ENCODE data around the gene LNPEP.

Gene LNPEP

DNA sequence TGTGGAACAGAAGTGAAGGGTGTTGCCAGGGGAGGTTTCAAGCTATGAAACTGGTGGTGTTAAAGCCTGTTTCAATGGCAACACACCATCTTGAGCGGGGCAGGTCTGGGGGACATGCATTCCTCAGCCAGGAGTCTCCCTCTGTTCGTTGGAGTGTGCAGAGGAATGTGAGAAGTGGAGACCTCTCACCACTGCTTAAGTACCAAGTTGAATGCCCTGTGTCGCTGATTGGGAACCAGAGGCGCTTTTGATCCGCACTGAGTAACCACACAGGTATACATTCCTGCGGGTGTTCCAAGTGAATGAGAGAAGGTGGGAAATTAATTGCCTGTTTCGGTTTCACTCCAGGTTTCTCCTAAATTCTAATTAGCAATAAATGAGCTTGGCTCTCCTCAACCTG is 107.1 kb downstream of the LNPEP start:
- no peaks in the 10 kb centered on the region for H3K4me1 ChIP-seq (ENCODE audit: control insufficient read depth, low read length)
- no peaks in the 10 kb centered on the region for H3K36me3 ChIP-seq (ENCODE audit: control insufficient read depth, low read length)
- H3K4me2 ChIP-seq (ENCODE audit: low read length) = no peak overlapping the region
- H3K79me2 ChIP-seq (ENCODE audit: control insufficient read depth, low read length) = no peaks in the 10 kb centered on the region
- no peak overlapping the region for H3K4me3 ChIP-seq (ENCODE audit: low read length)
- no peak for TF ChIP-seq EZH2phosphoT487 (IDR thresholded peaks at IDR 0.05; ENCODE audit: borderline replicate concordance, low read length)
- TF ChIP-seq, protein P1, sequence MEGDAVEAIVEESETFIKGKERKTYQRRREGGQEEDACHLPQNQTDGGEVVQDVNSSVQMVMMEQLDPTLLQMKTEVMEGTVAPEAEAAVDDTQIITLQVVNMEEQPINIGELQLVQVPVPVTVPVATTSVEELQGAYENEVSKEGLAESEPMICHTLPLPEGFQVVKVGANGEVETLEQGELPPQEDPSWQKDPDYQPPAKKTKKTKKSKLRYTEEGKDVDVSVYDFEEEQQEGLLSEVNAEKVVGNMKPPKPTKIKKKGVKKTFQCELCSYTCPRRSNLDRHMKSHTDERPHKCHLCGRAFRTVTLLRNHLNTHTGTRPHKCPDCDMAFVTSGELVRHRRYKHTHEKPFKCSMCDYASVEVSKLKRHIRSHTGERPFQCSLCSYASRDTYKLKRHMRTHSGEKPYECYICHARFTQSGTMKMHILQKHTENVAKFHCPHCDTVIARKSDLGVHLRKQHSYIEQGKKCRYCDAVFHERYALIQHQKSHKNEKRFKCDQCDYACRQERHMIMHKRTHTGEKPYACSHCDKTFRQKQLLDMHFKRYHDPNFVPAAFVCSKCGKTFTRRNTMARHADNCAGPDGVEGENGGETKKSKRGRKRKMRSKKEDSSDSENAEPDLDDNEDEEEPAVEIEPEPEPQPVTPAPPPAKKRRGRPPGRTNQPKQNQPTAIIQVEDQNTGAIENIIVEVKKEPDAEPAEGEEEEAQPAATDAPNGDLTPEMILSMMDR (IDR thresholded peaks at IDR 0.05; ENCODE audit: low read depth, low read length, poor library complexity, severe bottlenecking) = no peak
- H3K9me3 ChIP-seq (ENCODE audit: control insufficient read depth, insufficient read depth, low read length) = no peaks in the 10 kb centered on the region
- no peaks in the 10 kb centered on the region for H4K20me1 ChIP-seq (ENCODE audit: control insufficient read depth, insufficient read depth, low read depth, low read length)
- no peak overlapping the region for H3K27ac ChIP-seq (ENCODE audit: low read depth, low read length)
- peaks cover 27% of the 10 kb centered on the region for H3K27me3 ChIP-seq (ENCODE audit: control insufficient read depth, low read length)
- H3F3A ChIP-seq (ENCODE audit: control insufficient read depth, insufficient read depth) = no peaks in the 10 kb centered on the region; the same call in 1 of the 2 replicates
- no peaks in the 10 kb centered on the region for H3K9me2 ChIP-seq (replicated peaks; ENCODE audit: control insufficient read depth, low read length)

DNA sequence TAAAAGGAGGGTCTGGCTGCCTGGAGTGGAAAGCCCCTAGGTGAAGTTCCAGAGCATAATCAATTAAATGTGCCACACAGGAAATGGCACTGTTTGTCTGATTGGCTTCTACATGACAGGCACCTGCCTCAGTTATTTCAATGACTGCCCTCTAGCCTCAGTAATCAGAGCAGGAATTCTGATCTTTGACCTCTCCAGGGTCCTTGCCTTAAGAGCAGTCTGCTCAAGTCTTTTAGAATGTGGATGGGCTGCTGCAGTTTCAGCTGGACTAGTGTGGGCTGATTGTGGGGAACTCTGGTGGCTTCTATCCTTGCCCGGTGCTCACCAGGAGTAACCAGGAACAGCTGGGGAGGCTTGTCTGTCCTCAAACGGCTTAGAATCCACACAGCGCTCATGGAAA is 107.6 kb downstream of the LNPEP start:
- Histone ChIP-seq H3K9me3 (ENCODE audit: control insufficient read depth, insufficient read depth, low read length) (no peaks in the 10 kb centered on the region), H3K79me2 (ENCODE audit: control insufficient read depth, low read length) (no peaks in the 10 kb centered on the region), H3K4me3 (ENCODE audit: low read length) (no peak overlapping the region), H3K27ac (ENCODE audit: low read depth, low read length) (no peak overlapping the region), H3K27me3 (ENCODE audit: control insufficient read depth, low read length) (peaks cover 31% of the 10 kb centered on the region), H3K36me3 (ENCODE audit: control insufficient read depth, low read length) (no peaks in the 10 kb centered on the region), H3K9me2 (replicated peaks; ENCODE audit: control insufficient read depth, low read length) (no peaks in the 10 kb centered on the region), H3K4me1 (ENCODE audit: control insufficient read depth, low read length) (no peaks in the 10 kb centered on the region), H3K4me2 (ENCODE audit: low read length) (no peak overlapping the region), H4K20me1 (ENCODE audit: control insufficient read depth, insufficient read depth, low read depth, low read length) (no peaks in the 10 kb centered on the region), H3F3A (ENCODE audit: control insufficient read depth, insufficient read depth) (no peaks in the 10 kb centered on the region)
- TF ChIP-seq, protein P1 (IDR thresholded peaks at IDR 0.05; ENCODE audit: low read depth, low read length, poor library complexity, severe bottlenecking) = no peak
- TF ChIP-seq EZH2phosphoT487 (IDR thresholded peaks at IDR 0.05; ENCODE audit: borderline replicate concordance, low read length) = no peak

DNA sequence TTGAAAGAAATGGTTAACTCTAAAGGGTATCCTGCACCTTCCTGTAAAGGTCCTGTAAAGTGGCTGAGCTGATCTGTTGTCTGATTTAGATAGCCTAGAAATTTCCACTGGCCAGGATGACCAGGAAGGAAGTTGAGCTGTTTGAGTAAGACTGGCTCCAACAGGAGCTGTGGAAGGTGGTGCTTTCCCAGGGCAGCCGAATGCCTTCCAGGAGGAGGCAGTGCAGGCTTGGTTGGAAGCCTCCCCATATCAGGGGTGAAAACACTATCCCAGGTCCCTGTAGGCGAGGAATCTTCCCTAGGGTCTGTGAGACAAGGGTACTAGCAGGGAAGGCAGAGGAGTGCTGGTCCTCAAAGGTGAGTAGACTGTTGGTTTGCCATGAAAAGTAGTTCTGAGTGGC is 108.2 kb downstream of the LNPEP start:
- no peak overlapping the region for H3K27ac ChIP-seq (ENCODE audit: low read depth, low read length)
- no peaks in the 10 kb centered on the region for H3K36me3 ChIP-seq (ENCODE audit: control insufficient read depth, low read length)
- H4K20me1 ChIP-seq (ENCODE audit: control insufficient read depth, insufficient read depth, low read depth, low read length) = no peaks in the 10 kb centered on the region
- TF ChIP-seq, protein P1 (IDR thresholded peaks at IDR 0.05; ENCODE audit: low read depth, low read length, poor library complexity, severe bottlenecking) = no peak
- TF ChIP-seq EZH2phosphoT487 (IDR thresholded peaks at IDR 0.05; ENCODE audit: borderline replicate concordance, low read length) = no peak
- peaks cover 36% of the 10 kb centered on the region for H3K27me3 ChIP-seq (ENCODE audit: control insufficient read depth, low read length)
- H3K4me1 ChIP-seq (ENCODE audit: control insufficient read depth, low read length) = no peaks in the 10 kb centered on the region
- H3K79me2 ChIP-seq (ENCODE audit: control insufficient read depth, low read length) = no peaks in the 10 kb centered on the region
- no peaks in the 10 kb centered on the region for H3K9me2 ChIP-seq (replicated peaks; ENCODE audit: control insufficient read depth, low read length)
- H3F3A ChIP-seq (ENCODE audit: control insufficient read depth, insufficient read depth) = no peaks in the 10 kb centered on the region
- H3K4me2 ChIP-seq (ENCODE audit: low read length) = no peak overlapping the region
- no peak overlapping the region for H3K4me3 ChIP-seq (ENCODE audit: low read length)
- H3K9me3 ChIP-seq (ENCODE audit: control insufficient read depth, insufficient read depth, low read length) = no peaks in the 10 kb centered on the region
